Ramos (cell line): ENCODE measurements around the gene SPTB.

Experiments
- in situ Hi-C: fragments of 300-500 bp; cut with MboI; formaldehyde crosslinking; loops from one replicate; pipeline ENCODE4 v1.14.3; 2022; ENCODE audit warnings: low sequenced_read_pairs; ENCODE audit not compliant: unreplicated experiment

Gene SPTB

GRCh38 chr14:64703395-64704142 is 176.1 kb downstream of the SPTB start:
- in situ Hi-C loops: no loop called here

GRCh38 chr14:64702493-64703394 is 177.0 kb downstream of the SPTB start:
- in situ Hi-C loops: no loop called here

GRCh38 chr14:64701660-64702059 is 178.0 kb downstream of the SPTB start:
- in situ Hi-C loops: no loop called here

GRCh38 chr14:64700894-64701293 is 178.8 kb downstream of the SPTB start:
- in situ Hi-C loops: no loop called here

GRCh38 chr14:64700290-64700689 is 179.4 kb downstream of the SPTB start:
- in situ Hi-C loops: no loop called here

GRCh38 chr14:64698903-64699302 is 180.8 kb downstream of the SPTB start:
- in situ Hi-C loops: no loop called here

GRCh38 chr14:64696355-64696857 is 183.3 kb downstream of the SPTB start:
- in situ Hi-C loops: no loop called here
